GM23338 (cell line): ENCODE data around the gene NTF3.

Experiments used
- CREB1 ChIP-seq: fragments of 250-450 bp; sonication (Bioruptor Pico); IDR thresholded peaks from 2 replicates; pipeline ENCODE4 v1.5.0; 2020; ENCODE audit warnings: low read depth, mild to moderate bottlenecking, moderate library complexity
- EZH2 ChIP-seq: fragments of 200-600 bp; sonication (generic); IDR thresholded peaks from one replicate; pipeline ENCODE4 v1.8.0; 2017; ENCODE audit warnings: antibody characterized with exemption, mild to moderate bottlenecking, low read depth; ENCODE audit not compliant: unreplicated experiment
- EZH2phosphoT487 ChIP-seq: fragments of 200-600 bp; sonication (generic); IDR thresholded peaks from one replicate; pipeline ENCODE4 v1.8.1; 2018; ENCODE audit warnings: antibody characterized with exemption; ENCODE audit not compliant: unreplicated experiment
- JUNB ChIP-seq: IDR thresholded peaks from one replicate; pipeline ENCODE4 v1.6.1; 2016; ENCODE audit warnings: antibody characterized with exemption; ENCODE audit not compliant: unreplicated experiment
- POLR2AphosphoS5 ChIP-seq: IDR thresholded peaks from 2 replicates; pipeline ENCODE4 v1.6.1; 2016; ENCODE audit warnings: antibody characterized with exemption, low read depth
- TF ChIP-seq, protein P1 (sequence below): IDR thresholded peaks from one replicate; pipeline ENCODE4 v1.6.1; 2018; ENCODE audit warnings: antibody characterized with exemption; ENCODE audit not compliant: unreplicated experiment
- TF ChIP-seq, protein P2 (sequence below), 2 experiments: fragments of 200-600 bp in 1 of 2; sonication (generic) in 1 of 2; conservative IDR thresholded peaks; 2 replicates each; pipeline versions ENCODE4 v1.5.1 to v1.6.1; 2016 to 2017; ENCODE audit warnings: antibody characterized with exemption in 2 of 2, low read depth in 2 of 2, mild to moderate bottlenecking in 2 of 2, moderate library complexity in 1 of 2
- TF ChIP-seq, protein P3 (sequence below): fragments of 250-450 bp; sonication (Bioruptor Pico); IDR thresholded peaks from 2 replicates; pipeline ENCODE4 v1.5.0; 2020; ENCODE audit warnings: mild to moderate bottlenecking, moderate library complexity
- TF ChIP-seq, protein P4 (sequence below): IDR thresholded peaks from 2 replicates; pipeline ENCODE4 v1.6.1; 2016; ENCODE audit warnings: antibody characterized with exemption

DNA sequence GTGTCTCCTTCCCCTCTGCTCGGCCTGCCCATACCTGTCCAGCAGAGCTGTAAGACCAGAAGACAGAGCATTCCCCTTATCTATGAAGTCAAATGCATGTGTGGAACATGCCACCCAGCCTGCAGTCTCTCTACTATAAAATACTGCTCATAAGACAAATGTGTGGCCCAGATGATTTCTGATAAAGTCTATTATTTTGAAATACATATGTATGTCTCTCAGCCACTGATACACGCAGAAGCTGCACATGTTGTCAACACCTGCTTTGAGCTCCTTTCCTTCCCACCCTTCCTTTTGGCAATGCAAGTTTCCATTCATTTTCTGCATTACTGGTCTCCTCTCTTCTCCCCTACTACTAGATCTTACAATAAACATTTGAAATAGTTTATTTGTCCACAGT is 38.8 kb downstream of the NTF3 start:
- TF ChIP-seq POLR2AphosphoS5 (no peak), EZH2phosphoT487 (no peak), CREB1 (CRISPR knock-in tag) (no peak), EZH2 (no peak), JUNB (no peak)
- TF ChIP-seq, protein P1, sequence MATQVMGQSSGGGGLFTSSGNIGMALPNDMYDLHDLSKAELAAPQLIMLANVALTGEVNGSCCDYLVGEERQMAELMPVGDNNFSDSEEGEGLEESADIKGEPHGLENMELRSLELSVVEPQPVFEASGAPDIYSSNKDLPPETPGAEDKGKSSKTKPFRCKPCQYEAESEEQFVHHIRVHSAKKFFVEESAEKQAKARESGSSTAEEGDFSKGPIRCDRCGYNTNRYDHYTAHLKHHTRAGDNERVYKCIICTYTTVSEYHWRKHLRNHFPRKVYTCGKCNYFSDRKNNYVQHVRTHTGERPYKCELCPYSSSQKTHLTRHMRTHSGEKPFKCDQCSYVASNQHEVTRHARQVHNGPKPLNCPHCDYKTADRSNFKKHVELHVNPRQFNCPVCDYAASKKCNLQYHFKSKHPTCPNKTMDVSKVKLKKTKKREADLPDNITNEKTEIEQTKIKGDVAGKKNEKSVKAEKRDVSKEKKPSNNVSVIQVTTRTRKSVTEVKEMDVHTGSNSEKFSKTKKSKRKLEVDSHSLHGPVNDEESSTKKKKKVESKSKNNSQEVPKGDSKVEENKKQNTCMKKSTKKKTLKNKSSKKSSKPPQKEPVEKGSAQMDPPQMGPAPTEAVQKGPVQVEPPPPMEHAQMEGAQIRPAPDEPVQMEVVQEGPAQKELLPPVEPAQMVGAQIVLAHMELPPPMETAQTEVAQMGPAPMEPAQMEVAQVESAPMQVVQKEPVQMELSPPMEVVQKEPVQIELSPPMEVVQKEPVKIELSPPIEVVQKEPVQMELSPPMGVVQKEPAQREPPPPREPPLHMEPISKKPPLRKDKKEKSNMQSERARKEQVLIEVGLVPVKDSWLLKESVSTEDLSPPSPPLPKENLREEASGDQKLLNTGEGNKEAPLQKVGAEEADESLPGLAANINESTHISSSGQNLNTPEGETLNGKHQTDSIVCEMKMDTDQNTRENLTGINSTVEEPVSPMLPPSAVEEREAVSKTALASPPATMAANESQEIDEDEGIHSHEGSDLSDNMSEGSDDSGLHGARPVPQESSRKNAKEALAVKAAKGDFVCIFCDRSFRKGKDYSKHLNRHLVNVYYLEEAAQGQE: no peak
- TF ChIP-seq, protein P2, sequence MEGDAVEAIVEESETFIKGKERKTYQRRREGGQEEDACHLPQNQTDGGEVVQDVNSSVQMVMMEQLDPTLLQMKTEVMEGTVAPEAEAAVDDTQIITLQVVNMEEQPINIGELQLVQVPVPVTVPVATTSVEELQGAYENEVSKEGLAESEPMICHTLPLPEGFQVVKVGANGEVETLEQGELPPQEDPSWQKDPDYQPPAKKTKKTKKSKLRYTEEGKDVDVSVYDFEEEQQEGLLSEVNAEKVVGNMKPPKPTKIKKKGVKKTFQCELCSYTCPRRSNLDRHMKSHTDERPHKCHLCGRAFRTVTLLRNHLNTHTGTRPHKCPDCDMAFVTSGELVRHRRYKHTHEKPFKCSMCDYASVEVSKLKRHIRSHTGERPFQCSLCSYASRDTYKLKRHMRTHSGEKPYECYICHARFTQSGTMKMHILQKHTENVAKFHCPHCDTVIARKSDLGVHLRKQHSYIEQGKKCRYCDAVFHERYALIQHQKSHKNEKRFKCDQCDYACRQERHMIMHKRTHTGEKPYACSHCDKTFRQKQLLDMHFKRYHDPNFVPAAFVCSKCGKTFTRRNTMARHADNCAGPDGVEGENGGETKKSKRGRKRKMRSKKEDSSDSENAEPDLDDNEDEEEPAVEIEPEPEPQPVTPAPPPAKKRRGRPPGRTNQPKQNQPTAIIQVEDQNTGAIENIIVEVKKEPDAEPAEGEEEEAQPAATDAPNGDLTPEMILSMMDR (conservative IDR thresholded peaks at IDR 0.05; ENCODE audit: low read depth in 2 of 2): no peak
- TF ChIP-seq, protein P3, sequence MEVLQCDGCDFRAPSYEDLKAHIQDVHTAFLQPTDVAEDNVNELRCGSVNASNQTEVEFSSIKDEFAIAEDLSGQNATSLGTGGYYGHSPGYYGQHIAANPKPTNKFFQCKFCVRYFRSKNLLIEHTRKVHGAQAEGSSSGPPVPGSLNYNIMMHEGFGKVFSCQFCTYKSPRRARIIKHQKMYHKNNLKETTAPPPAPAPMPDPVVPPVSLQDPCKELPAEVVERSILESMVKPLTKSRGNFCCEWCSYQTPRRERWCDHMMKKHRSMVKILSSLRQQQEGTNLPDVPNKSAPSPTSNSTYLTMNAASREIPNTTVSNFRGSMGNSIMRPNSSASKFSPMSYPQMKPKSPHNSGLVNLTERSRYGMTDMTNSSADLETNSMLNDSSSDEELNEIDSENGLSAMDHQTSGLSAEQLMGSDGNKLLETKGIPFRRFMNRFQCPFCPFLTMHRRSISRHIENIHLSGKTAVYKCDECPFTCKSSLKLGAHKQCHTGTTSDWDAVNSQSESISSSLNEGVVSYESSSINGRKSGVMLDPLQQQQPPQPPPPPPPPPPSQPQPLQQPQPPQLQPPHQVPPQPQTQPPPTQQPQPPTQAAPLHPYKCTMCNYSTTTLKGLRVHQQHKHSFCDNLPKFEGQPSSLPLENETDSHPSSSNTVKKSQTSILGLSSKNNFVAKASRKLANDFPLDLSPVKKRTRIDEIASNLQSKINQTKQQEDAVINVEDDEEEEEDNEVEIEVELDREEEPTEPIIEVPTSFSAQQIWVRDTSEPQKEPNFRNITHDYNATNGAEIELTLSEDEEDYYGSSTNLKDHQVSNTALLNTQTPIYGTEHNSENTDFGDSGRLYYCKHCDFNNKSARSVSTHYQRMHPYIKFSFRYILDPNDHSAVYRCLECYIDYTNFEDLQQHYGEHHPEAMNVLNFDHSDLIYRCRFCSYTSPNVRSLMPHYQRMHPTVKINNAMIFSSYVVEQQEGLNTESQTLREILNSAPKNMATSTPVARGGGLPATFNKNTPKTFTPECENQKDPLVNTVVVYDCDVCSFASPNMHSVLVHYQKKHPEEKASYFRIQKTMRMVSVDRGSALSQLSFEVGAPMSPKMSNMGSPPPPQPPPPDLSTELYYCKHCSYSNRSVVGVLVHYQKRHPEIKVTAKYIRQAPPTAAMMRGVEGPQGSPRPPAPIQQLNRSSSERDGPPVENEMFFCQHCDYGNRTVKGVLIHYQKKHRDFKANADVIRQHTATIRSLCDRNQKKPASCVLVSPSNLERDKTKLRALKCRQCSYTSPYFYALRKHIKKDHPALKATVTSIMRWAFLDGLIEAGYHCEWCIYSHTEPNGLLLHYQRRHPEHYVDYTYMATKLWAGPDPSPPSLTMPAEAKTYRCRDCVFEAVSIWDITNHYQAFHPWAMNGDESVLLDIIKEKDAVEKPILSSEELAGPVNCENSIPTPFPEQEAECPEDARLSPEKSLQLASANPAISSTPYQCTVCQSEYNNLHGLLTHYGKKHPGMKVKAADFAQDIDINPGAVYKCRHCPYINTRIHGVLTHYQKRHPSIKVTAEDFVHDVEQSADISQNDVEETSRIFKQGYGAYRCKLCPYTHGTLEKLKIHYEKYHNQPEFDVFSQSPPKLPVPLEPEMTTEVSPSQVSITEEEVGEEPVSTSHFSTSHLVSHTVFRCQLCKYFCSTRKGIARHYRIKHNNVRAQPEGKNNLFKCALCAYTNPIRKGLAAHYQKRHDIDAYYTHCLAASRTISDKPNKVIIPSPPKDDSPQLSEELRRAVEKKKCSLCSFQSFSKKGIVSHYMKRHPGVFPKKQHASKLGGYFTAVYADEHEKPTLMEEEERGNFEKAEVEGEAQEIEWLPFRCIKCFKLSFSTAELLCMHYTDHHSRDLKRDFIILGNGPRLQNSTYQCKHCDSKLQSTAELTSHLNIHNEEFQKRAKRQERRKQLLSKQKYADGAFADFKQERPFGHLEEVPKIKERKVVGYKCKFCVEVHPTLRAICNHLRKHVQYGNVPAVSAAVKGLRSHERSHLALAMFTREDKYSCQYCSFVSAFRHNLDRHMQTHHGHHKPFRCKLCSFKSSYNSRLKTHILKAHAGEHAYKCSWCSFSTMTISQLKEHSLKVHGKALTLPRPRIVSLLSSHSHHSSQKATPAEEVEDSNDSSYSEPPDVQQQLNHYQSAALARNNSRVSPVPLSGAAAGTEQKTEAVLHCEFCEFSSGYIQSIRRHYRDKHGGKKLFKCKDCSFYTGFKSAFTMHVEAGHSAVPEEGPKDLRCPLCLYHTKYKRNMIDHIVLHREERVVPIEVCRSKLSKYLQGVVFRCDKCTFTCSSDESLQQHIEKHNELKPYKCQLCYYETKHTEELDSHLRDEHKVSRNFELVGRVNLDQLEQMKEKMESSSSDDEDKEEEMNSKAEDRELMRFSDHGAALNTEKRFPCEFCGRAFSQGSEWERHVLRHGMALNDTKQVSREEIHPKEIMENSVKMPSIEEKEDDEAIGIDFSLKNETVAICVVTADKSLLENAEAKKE (CRISPR knock-in tag): no peak
- TF ChIP-seq, protein P4, sequence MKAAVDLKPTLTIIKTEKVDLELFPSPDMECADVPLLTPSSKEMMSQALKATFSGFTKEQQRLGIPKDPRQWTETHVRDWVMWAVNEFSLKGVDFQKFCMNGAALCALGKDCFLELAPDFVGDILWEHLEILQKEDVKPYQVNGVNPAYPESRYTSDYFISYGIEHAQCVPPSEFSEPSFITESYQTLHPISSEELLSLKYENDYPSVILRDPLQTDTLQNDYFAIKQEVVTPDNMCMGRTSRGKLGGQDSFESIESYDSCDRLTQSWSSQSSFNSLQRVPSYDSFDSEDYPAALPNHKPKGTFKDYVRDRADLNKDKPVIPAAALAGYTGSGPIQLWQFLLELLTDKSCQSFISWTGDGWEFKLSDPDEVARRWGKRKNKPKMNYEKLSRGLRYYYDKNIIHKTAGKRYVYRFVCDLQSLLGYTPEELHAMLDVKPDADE: no peak
